ENCODE data around the gene PAK1IP1. TPM values are rescaled to one million over a fixed set of nuclear protein-coding genes. Genes with fewer than 3 reads are reported as not detected.
"Not testable (repeated sequence)": the region's sequence is repeated elsewhere in the genome, so short reads cannot be mapped to it uniquely, and the experiment has no call there.

Gene PAK1IP1
- total RNA-seq, 1 experiment from 2014 or later: 34.0 TPM

DNA sequence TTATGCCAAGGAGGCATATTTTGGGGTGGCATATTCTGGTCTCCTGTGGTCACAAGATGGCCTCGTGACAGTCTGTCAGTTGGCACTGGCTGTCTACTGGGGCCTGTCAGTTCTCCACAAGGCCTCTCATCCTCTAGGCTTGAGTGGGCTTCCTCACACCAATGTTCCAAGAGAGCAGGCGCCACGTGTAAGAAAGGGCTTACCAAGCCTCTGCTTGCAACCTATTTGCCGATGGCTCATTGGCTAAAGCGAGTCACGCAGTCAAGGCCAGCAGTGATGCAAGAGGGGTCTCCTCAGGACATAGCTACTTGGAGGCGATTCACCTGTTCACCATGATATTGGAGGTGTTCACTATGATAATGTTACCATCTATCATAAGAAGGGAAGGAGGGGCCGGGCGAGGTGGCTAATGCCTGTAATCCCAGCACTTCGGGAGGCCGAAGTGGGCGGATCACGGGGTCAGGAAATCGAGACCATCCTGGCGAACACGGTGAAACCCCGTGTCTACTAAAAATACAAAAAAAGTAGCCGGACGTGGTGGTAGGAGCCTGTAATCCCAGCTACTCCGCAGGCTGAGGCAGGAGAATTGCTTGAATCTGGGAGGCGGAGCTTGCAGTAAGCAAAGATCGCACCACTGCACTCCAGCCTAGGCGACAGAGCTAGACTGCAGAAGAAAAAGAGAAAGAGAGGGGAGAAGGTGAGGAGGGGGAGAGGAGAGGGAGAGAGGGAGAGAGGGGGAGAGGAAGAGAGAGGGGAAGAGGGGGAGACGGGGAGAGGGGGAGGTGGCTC, 35.7 kb upstream of the PAK1IP1 start:
- H3K4me3 ChIP-seq (ENCODE audit: low read length): no peak overlapping the region
- no peaks in the 10 kb centered on the region for H3F3A ChIP-seq (ENCODE audit: low read length, unreplicated experiment)
- BruUV-seq (replicated peaks): no TSS peak
- no peak for TF ChIP-seq EZH2 (IDR thresholded peaks at IDR 0.05; ENCODE audit: low read length, unreplicated experiment)
- no peak for TF ChIP-seq EZH2phosphoT487 (IDR thresholded peaks at IDR 0.05; ENCODE audit: borderline replicate concordance, low read length)
- no peak overlapping the region for H3K27ac ChIP-seq (ENCODE audit: low read length)
- peaks cover 5% of the 10 kb centered on the region; the same call in 1 of the 2 replicates for H3K27me3 ChIP-seq (ENCODE audit: low read length)
- H3K79me2 ChIP-seq (ENCODE audit: low read length): no peaks in the 10 kb centered on the region
- H3K4me2 ChIP-seq (ENCODE audit: low read length): no peak overlapping the region
- H4K20me1 ChIP-seq (ENCODE audit: low read length): no peaks in the 10 kb centered on the region
- no peak overlapping the region for H2AFZ ChIP-seq (ENCODE audit: low read length)
- no peaks in the 10 kb centered on the region for H3K4me1 ChIP-seq (ENCODE audit: insufficient read depth, low read length)
- ChIA-PET POLR2A (ENCODE audit: unreplicated experiment) (no interaction called here), CTCF (no interaction called here)
- H3K9me2 ChIP-seq (replicated peaks; ENCODE audit: low read length): no peaks in the 10 kb centered on the region
- intact Hi-C loops (cut with micrococcal nuclease): no loop called here
- ATAC-seq (no peak), DNase-seq (no peak)
- no peak overlapping the region for H3K9ac ChIP-seq (ENCODE audit: low read length)
- no peaks in the 10 kb centered on the region for H3K9me3 ChIP-seq (ENCODE audit: low read length)
- no peaks in the 10 kb centered on the region for H3K36me3 ChIP-seq (ENCODE audit: low read depth, low read length)

GRCh38 chr6:10659699-10660348, 34.9 kb upstream of the PAK1IP1 start:
- H3K27me3 ChIP-seq (ENCODE audit: low read length): peaks cover 5% of the 10 kb centered on the region; the same call in 1 of the 2 replicates
- no peaks in the 10 kb centered on the region for H3K4me1 ChIP-seq (ENCODE audit: insufficient read depth, low read length)
- H3K79me2 ChIP-seq (ENCODE audit: low read length): no peaks in the 10 kb centered on the region
- intact Hi-C loops (cut with micrococcal nuclease): no loop called here
- H3K4me2 ChIP-seq (ENCODE audit: low read length): no peak overlapping the region
- H3K9me2 ChIP-seq (replicated peaks; ENCODE audit: low read length): no peaks in the 10 kb centered on the region
- H3K27ac ChIP-seq (ENCODE audit: low read length): no peak overlapping the region
- H3K4me3 ChIP-seq (ENCODE audit: low read length): no peak overlapping the region
- H3F3A ChIP-seq (ENCODE audit: low read length, unreplicated experiment): no peaks in the 10 kb centered on the region
- CTCF ChIA-PET: no interaction called here
- no peak overlapping the region for H3K9ac ChIP-seq (ENCODE audit: low read length)
- TF ChIP-seq EZH2phosphoT487 (IDR thresholded peaks at IDR 0.05; ENCODE audit: borderline replicate concordance, low read length) (no peak), EZH2 (IDR thresholded peaks at IDR 0.05; ENCODE audit: low read length, unreplicated experiment) (no peak), CTCF (conservative IDR thresholded peaks at IDR 0.05; ENCODE audit: low read depth, low read length) (no peak)
- no peak for ATAC-seq
- no peaks in the 10 kb centered on the region for H3K9me3 ChIP-seq (ENCODE audit: low read length)
- no peaks in the 10 kb centered on the region for H4K20me1 ChIP-seq (ENCODE audit: low read length)
- POLR2A ChIA-PET (ENCODE audit: unreplicated experiment): no interaction called here
- no peaks in the 10 kb centered on the region for H3K36me3 ChIP-seq (ENCODE audit: low read depth, low read length)
- H2AFZ ChIP-seq (ENCODE audit: low read length): no peak overlapping the region
- no TSS peak for BruUV-seq (replicated peaks)
- DNase-seq: no peak

DNA sequence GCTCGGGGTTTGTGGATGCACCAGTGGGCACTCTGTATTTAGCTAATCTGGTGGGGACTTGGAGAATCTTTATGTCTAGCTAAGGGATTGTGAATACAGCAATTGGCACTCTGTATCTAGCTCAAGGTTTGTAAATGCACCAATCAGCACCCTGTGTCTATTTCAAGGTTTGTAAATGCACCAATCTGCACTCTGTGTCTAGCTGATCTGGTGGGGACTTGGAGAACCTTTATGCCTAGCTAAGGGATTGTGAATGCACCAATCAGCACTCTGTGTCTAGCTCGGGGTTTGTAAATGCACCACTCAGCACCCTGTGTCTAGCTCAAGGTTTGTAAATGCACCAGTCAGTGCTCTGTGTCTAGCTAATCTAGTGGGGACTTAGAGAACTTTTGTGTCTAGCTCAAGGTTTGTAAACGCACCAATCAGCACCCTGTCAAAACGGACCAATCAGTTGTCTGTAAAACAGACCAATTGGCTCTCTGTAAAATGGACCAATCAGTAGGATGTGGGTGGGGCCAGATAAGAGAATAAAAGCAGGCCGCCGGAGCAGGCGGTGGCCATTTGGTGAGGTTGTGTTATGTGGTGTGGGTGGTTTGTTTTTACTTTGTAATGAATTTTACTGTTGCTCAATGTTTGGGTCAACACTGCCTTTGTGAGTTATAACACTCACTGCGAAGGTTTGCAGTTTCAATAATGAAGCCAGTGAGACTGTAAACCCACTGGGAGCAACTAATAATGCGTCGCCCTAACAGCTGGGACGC, 34.2 kb upstream of the PAK1IP1 start:
- ATAC-seq; H3K27me3 ChIP-seq (ENCODE audit: low read length); H3K9ac ChIP-seq (ENCODE audit: low read length); H3K4me2 ChIP-seq (ENCODE audit: low read length); H2AFZ ChIP-seq (ENCODE audit: low read length); H3K27ac ChIP-seq (ENCODE audit: low read length); DNase-seq; intact Hi-C loops (cut with micrococcal nuclease); POLR2A ChIA-PET (ENCODE audit: unreplicated experiment); H3K79me2 ChIP-seq (ENCODE audit: low read length); H3K4me1 ChIP-seq (ENCODE audit: insufficient read depth, low read length); H4K20me1 ChIP-seq (ENCODE audit: low read length); H3K36me3 ChIP-seq (ENCODE audit: low read depth, low read length); H3K9me2 ChIP-seq (replicated peaks; ENCODE audit: low read length); H3K9me3 ChIP-seq (ENCODE audit: low read length); CTCF ChIA-PET; H3K4me3 ChIP-seq (ENCODE audit: low read length); BruUV-seq (replicated peaks); H3F3A ChIP-seq (ENCODE audit: low read length, unreplicated experiment): not testable (repeated sequence)
